NCI-H510A treated with DMSO at 0.1 percent for 48 hours (cell line): ENCODE data around the gene FGFBP3.
A peak's percentile ranks its signal among the peaks of the same experiment; 100 is the strongest.
"Not testable (repeated sequence)": the region's sequence is repeated elsewhere in the genome, so short reads cannot be mapped to it uniquely, and the experiment has no call there.

ENCODE experiments used
- DNase-seq: peaks from one replicate; lab custom pipeline; 2025; lab: John Stamatoyannopoulos, UW

The FGFBP3 gene

DNA sequence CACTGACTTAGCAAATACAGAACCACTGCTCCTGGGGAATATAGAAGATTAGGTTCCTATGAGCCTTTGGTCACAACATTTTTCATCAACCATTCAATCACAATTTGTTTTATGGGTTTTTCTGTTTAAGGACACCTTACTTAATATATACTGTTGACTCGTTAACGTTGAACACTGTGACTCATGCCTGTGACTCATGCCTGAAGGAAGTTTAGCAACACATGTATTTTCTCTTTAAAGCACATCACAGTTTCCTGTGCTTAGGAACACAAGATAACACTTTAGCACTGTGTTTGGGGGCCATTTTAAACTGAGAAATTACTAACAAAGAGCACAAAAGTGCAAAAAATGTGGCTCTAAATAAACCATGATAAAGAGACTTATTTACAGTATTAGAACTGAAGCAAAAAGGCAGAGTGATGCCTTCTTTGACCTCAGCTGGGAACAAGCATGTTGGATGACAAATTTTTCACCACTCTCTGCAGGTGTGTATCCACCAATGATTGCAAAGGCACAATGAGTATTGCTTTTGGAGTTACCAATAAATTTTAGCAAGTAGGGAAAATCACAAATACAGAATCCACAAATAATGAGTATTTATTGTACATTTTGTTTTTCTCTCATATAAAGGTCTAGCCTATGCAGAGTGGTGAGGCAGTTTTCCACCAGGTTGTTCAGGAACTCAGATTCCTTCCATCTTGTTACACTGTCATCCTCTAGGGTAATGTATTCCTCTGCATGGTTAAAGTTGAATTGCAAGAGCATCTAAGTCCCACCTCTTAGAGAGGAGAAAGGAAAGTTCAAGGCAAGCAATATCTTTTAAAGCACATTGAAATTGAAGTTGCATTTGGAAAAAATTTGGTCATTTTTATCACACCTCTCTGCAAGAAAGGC lies 7.3 kb downstream of the FGFBP3 start:
- DNase-seq = no peak

DNA sequence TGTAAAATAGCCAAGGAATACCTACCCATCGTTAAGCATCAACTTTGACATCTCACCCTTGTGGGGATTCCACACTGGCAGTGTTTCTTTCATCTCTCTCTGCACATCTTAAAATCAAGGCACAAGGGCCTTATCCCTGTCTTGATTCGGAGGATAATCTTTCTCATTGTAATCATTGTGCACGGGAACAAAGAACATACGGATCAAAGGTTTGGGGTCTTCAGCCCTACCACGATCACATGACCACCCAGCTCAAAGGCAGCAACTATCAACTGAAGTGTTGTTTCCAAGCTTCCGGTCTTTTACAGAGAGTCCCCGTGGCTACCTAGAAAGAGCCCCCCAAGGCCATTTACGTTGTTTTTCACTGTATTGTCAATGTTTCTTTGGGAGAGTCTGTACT lies 11.9 kb downstream of the FGFBP3 start:
- no peak for DNase-seq

DNA sequence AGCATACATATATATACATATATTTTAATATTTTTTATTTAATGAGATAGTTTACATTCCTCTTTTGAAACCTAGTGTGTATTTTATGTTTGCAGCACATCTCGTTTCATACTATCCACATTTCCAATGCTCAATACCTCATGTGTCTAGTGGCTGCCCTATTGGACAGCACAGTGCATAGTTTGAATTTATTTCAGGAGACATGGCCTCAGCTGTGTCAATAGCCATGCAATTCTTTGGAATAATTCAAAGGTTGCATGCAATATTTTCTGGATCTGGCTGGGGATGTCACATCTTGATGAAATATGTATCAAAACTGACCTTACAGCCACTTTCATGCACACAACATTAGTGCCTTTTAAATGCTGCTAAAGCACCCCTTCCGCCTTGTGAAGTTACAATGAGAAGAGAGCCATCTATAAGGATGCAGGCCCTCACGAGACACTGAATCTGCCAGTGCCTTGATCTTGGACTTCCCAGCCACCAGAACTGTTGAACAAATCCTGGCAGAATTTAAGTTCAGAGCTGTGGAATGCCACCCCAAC lies 13.0 kb downstream of the FGFBP3 start:
- no peak for DNase-seq

DNA sequence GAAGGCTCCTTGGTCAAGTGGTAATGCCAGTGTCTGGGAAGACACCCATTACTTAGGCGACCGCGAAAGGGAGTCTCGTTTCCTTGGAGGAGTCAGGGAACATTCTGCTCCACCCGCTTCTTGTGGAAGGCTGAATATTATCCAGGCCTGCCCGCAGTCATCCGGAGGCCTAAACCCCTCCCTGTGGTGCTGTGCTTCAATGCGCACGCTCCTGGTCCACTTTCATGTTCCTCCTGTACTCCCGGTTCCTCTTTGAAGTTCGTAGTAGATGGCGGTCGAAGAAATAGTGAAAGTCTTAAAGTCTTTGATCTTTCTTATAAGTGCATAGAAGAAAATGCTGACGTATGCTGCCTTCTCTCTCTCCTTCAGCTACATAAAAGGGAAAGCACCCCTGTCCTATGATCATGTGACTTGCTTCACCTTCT lies 15.0 kb downstream of the FGFBP3 start:
- DNase-seq = not testable (repeated sequence)

DNA sequence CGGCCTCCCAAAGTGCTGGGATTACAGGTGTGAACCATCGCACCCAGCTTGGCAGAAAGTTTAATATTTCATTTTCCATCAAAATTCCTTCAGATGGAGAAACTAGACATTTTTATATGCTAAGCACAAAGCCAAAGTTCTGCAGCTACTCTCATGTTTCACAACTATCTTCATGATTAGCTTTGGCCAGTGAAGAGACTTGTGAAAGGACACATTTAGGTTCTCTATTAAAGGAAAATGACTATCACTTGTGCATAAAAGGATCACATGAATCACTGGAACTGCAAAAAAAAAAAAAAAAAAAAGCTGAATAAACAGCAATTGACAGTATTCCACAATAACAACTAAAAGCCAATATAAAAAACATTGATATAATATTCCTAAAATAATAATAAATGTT lies 16.2 kb downstream of the FGFBP3 start:
- DNase-seq = no peak

DNA sequence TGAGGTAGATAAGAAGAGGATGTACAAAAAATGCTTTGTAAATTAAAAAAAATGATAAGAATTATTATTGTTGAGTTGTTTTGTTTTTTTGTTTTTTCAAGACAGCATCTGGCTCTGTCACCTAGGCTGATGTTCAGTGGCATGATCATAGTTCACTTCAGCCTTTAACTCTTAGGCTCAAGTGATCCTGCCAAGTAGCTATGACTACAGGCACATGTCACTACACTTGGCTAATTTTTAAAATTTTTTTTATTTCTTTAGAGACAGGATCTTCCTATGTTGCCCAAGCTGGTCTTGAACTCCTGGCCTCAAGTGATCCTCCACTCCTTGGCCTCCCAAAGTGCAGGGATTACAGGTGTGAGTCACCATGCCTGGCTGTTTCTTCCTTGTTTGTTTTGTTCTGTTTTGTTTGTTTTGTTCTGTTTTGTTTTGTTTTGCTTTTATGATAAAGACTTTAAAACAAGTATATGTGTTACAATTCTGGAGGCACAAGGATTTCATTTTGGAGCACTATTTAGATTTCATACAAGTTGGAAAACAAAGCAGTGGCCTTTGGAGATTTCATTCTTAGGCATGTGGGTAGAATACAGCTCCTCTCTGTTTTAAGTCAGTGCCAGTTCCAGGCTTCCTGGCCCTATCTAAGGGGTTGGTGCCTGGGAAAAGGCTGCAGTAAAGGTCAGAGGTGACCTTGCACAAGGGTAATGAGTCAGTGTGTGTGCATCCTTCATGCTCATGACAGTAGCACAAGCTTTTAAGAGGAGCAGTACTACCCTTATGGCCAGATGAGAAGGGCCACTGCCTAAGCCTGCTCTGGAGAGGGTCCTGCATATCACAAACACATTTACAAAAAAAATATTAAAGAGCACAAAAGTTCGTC lies 17.9 kb downstream of the FGFBP3 start:
- no peak for DNase-seq

DNA sequence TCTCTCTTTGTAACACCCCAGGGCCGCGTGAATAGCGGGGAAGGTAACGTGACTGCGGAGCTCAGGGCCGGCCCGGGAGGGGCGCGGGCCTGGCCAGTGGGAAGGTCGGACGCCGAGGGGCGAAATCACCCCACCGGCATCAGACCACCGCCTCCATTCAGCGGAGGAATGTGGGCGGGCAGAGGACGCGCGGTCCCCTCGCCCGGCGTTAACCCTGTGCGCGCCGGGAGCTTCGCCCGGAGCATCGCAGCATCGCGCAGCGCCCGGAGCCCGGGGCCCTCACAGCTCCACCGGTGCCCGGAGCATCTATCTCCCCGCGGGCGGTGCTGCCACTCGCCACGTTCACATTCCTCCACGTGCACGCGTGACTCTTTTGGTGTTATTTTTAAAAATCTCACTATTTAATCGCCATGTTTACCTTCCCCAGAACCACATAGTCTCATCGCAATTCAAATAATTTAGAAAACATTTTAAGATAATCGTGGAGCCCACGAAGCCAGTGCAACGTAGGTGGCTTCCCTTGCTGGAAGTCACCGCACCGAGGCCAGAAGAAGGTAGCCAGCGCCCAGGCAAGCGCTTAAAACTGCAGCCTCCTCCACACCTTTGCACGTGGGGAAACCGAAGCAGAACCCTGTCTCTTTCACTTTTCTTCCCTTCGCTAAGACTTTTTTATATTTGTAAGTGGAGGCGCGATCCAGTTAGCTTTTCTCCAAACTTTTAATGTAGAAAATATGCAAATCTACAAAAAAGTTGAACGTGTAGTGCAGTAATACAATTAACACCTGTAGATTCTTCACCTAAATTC lies 21.8 kb downstream of the FGFBP3 start:
- no peak for DNase-seq

DNA sequence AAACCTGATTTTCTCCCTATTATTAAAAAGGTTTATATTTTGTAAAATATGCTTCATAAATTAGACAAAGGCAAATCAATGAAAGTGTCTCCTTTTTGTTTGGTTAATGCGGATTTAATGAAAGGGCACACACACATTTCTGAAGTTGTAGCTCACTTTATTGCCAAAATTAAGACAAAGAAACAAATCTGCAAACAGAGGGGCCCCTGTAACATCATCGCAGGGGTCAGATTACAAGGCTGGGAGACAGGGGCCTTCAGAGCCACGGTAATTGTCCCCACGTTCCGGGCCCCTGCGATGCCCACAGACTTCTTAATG lies 22.4 kb downstream of the FGFBP3 start:
- no peak for DNase-seq

DNA sequence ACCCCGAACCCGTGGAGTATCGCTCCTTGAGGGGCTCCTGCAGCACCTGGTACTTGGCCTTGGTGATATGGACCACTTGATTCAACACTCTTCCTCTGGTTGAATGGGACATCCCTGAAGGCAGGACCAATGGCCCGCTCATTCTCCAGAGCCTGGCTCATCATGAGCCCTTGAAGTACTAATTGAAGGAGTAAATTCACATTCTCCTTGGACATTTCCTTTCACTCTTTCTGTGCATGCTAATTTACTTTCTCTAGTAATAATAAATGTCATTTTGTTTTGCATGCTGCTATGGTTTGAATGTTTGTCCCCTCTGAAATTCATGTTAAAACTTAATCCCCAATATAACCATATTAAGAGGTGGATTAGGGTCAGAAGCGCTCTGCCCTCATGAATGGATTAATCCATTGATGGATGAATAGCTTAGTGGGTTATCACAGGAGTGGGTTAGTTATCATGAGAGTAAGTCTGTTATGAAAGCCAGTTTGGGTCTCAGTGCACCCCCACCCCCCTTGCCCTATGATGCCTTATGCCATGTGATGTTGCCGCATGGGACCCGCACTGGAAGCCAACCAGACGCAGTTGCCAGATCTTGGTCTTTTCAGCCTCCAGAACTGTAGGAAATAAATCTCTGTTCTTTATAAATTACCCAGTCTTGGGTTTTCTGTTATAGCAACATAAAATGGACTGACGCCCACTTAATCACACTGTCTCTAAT lies 23.8 kb downstream of the FGFBP3 start:
- DNase-seq = no peak

DNA sequence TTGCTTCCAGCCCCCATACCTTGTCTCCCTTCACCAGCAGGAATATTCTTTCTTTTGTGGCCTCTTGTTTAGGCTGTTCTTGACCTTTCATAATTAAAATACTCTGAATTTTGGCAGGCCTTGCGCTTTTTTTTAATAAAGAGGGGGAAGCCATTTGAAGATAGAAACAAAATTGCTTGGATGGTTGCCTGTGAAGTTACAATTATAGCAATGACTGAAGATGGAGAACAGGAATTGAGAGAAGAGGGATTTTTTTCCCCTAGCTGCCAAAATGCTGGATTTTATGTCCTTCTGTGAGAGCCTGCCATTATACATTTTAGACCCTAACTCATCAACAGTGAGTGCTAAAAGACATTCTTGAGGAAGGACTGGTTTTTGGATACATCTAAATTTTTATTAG lies 24.8 kb downstream of the FGFBP3 start:
- DNase-seq = no peak

DNA sequence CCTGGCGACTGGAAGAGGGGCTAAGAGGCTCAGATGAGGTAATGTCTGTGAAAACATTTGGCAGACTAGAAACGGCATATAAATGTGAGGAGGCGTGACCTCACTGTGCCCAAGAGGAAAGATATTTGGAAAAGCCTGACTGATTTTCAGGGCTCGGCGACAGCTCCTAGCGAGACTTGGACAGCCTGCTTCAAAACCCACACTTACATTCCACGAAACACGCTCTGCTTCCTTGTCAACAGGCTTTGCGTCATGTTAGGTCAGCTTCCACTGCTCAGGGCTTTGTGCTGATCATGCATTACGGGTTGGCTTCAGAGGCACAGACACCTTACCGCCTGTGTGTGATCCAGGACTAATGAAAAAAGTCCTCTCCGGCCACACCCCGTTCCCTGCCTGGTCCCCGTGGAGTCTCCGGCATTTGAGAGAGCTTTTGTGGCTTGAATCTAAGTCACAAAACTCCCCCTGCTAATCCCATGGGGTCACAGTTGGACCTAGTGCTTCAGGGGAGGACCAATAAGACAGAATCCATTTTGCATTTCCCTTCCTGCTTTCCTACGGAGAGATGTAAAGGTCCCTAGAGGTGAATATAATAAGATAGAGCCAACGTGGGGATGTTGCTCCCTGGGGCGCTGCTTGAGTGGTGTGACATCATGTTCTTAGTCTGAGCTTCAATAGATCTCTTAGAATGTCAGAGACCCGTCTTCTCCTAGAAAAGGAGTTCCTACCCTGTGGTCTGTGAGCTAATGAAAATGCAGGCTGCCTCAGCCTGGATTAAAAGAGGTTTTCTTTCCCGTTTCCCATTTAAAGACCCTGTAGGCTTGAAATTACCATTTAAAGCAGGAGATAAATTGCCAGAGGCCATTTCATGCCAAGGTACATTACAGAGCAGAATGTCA lies 25.5 kb downstream of the FGFBP3 start:
- DNase-seq = peak; percentile 8

DNA sequence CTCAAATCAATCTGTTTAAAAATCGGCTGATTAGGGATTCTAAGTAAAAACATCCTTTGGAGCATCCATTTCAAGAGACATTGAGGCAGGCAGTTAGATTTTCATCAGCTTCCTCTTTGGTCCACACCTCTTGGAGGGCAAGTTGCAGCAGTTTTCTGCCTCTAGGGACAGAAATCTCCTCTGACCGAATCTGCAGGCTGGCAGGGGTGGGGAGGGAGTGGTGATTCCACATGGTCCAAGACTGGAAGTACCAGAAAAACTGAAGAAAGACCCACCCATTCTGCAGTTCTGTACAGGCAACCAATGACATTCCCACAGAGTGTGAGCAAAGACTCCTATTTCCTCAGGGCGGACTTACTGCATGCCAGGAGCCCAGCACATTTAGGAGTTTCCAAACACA lies 29.0 kb downstream of the FGFBP3 start:
- no peak for DNase-seq

DNA sequence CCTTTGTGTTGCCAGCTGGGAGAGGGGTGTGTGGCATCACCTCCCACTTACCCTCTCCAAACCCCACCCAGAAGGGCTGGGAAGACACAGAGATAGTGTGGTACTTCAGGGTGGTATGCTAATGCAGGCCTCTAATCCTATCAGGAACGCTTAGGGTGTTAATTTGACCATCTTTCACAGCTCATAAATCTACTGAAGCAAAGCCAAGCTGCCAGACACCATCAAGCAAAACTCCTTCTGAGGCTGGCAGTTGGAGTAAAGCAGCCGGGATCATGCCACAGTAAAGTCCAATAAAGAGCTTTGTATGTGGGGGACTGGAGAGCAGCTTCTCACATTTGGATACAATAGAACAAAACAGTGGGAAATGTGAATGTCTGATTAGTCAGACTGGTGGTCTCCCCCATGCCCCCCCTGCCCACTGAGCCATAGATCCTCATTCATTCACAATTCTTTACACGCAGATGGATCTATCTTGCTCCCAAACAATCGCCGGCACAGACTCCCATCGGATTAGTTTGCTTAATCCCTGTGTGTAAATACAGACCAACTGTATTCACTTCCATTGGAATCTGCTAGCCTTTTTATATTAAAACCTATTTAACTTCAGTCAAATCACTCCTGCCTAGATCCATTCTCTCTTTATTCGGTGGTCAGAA lies 29.6 kb downstream of the FGFBP3 start:
- DNase-seq = no peak

DNA sequence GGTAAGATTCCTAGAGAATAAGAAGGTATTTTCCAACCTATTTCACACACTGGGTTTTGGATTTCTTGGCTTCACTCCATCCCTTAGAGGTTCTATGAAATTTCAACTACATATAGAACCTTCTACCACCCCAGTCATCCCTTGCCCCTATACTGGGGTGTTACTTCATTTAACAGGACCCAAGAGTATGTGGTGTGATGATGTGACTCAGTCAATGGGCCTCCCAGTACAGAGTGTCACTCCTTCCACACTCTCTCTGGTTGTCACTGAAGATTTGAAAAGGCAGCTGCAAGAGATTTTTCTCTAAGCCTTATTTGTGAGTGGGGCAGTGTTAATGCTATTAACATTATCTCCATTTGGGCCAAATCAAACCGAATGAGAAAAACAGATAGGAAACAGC lies 33.5 kb downstream of the FGFBP3 start:
- DNase-seq = no peak

DNA sequence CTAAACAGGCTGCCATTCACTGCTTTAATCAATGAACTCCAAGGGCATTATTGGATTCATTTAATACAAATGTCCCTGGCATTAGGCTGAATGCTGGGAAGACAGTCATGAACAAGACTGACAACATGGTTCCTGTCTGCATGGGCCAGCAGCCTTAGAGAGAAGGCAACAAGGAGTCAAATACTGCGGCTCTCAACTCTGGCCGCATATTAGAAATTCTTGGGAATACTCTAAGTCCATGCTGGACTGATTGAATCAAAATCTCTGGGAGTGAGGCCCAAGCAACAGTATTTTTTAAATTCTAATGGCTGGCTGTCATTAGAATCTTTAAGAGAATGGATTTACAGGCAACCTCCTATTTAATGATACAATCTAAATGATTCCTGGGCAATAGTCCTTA lies 34.1 kb downstream of the FGFBP3 start:
- no peak for DNase-seq

DNA sequence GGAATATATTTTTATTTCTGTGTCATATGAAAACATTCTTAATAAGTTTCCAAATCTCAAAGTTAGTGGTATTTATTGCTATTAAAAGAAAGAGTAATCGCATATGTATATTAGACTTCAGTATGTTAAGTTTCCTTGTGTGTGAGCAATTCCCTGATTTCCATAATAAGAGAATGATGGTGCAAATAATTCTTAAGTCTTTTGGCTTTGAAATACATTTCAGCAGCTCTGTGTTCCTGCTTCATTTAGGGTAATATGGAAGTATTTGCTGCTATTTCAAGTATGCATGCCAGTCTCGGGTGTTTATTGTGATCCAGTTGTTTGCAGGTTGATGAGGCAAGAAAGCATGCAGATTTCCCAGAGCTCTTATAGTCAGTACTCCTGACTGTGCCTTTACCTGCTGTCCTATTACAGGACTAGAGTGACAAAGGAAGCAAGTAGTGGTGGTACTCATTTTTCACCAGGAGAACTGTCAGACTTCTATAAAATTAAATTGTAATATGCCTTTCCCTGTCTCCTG lies 43.7 kb downstream of the FGFBP3 start:
- no peak for DNase-seq

DNA sequence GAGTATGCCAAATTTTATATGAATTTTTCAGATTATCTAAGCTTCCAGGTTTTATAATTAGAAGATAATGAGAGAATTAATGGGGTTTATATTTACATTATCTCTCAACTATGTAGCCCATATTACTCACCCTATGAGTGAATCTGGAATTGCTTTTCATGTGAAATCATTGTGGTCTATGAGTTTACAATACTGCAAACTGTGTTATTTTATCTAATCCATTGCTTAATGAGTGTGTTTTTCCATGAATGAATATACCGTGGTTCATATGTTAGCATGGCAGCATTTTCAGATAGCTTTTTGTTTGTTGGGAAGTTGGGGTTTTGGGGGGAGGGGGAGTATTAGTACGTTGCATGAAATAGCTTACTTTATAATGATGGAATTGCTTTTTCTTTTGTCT lies 44.5 kb downstream of the FGFBP3 start:
- DNase-seq = no peak

DNA sequence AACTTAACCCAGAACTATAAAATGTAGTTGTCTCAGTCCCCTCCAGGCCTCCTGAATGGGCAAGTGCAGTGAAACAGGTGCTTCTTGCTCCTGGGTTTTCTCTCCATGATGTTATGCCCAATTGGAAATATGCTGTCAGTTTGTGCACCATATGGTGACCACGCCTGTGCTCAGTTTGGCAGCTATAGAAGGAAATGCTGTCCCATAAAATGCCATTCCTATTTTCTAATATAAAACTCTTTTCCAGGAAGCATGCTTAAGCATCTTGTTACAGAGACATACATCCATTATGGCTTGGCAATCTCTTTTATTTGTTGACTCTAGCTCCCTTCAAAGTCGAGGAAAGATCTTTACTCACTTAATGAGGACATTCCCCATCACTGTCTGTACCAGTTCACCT lies 45.2 kb downstream of the FGFBP3 start:
- DNase-seq = no peak

DNA sequence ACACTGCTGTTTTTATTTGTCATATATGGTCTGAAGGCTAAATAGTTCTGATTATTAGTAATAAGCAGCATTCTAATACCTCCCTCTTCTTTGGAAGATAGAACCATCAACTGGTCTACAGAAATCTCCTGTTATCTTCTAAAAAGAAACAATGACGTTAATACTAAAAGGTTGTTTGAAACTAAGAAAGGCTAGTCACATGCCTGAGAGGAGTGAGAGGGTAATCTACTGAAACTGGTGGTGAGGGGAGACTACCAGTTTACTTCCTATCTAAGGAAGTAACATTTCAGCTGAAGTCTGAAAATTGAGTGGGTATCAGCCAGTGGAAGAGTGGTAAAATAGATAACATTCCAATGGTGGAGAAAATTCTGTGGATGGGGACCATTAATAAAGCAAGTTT lies 48.4 kb downstream of the FGFBP3 start:
- DNase-seq = no peak

DNA sequence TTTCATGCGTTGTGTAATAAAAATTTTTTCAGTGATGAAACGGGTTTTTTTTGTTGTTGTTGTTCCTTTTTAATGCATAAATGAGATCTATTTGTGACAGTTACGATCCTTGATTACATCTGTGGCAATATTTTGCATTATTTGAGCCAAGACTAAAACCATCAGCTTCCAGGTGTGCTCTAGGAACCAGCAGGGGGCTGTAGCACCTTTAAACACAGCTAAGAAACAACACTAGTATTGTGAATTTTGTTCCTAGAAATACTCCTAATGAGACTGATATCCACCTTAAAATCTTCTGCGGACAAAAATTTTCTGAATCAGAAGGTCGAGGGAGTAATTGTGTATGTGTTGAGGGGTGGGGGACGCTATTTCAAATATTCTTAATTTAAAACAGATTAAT lies 52.6 kb downstream of the FGFBP3 start:
- DNase-seq = no peak
